Non-pigmented ciliary epithelial cell (primary cell): ENCODE results near the gene FRRS1L.

ENCODE experiments used
- DNase-seq: peaks from one replicate; pipeline ENCODE4 v3.0.0-alpha.2; 2010; ENCODE audit warnings: low read depth

FRRS1L gene

DNA sequence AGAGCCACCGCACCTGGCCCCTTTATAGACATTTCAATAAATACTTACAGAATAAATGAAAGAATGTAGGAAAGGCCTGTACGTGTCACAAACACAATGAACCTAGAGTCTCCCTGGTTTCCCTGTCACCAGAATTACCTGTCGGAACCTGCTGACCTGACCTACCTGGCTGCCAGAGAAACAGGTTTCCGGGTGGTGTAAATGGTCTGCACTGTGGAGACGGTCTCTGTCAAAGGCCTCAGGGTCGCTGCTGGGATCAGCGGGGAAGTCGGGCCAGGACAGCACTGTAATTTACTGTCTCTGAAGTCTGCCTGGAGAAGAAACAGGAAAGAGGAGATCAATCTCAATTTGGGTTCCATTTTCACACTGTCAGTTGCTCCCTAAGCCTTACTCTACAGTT, 9.3 kb upstream of the FRRS1L start:
- no peak for DNase-seq

DNA sequence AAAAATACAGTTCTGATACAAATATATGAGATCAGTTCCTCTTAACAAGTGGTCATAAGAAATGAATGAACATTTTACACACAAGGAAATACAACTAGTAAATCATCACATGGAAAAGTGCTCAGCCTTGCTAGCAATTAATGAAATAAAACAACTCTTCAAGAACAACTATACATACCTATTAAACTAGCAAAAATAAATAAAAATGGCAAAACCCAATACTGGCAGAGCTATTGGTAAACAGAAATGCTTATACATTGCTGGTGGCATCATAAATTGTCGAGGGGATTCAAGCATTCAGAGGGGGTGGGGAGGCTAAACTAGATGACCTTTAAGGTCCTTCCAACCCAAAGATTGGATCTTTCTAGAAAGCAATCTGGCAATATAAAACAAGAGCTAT, 5.9 kb upstream of the FRRS1L start:
- no peak for DNase-seq

DNA sequence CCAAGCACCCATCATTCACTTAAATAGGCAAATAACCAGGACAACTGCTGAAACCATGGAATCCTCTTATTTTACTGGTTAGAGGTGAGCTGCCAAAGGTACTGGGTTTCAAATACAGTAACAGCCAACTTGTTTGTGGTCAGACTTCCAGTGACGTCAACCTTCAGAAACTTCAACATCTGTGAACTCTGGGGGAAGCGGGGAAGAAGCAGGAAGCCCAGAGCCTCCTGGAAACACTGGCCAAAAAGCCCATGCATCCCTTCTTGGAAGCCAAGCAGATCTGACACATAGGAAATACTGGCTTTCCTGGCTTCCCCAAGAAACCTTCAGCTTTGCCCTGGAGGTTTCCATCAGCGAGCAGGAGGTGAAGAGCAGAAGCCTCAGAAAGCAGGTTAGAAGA, 4.9 kb upstream of the FRRS1L start:
- DNase-seq = no peak

DNA sequence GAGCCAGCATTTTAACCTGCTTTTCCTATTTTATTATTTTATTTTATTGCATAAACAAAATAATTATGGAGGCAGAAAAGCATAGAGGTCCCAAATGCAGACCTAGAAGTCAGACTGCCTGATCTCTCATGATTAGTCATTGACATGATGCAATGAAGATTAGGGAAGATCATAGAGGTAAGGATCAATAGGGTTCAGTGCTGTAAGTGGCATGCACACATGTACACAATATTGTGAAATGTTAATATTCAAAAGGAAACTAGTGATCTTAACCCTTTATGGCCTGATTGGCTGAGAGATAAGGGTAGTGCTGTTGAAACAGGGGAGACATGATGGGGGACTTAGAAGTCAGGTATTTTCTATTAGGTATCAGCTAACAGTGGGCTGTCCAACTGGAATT, 1.1 kb upstream of the FRRS1L start:
- DNase-seq = no peak

DNA sequence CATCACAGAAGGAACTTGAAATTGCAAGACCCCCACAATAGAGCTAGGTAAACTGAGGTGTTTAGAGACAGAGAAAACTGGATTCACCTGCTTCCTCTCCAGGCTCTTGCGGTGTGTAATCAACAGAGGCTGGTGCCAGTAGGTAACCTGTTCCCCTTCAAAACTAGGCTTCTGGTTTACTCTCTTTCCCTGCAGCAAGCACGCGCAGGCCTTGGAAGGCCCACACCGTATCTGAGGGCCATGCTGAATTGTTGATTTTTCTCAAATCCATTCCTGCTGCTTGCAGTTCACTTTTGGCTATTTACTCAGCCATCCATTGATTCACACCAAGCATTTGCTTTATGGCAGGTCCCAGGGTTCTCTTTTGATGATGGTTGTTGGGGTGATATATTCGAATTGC, 667 bp upstream of the FRRS1L start:
- no peak for DNase-seq

DNA sequence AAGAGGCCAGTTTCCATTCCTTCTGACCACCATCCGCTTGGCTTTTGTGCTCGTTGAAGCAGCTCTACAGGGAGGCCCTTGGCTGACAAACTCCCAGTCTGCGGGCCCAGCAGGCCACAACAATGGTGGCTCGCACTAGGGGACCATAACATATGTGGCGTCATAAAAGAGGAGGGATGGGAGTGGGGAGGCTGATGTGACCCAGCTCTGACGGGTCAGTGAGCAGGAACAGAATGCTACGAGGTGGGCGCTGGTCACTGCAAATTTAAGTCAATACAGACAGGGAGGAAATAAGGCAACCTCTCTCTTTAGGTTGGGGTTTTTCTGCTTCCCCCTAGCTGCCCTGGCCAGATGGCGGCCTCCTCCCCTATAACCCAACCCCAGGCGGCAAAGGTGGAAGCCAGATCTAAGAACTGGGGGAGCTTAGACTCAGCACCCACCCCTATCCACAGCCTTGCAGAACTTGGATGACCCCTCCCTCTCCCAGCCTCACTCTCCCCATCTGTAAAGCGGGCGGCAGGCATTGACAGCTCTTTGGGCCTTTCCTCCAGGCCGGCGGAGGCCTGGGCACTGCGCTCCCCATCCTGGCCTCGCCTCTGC, 778 bp downstream of the FRRS1L start:
- no peak for DNase-seq

DNA sequence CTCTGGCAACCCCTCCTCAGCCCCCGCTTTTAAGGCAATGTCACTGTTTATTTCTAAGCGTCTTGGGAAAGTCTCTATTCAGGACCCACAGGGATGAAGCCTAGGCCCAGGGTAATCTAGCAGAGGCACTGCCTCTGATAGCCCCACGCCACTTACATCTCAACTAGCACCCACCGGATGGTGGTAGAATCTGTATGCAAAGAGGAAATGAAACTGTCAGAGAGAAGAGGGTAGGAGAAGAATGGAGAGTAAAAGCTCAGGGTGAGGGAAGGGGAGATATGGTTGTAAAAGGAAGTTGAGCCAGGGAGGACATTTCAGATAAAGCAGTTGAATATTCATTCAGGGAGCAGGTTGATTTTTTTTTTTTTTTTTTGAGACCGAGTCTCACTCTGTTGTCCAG, 3.0 kb downstream of the FRRS1L start:
- no peak for DNase-seq

DNA sequence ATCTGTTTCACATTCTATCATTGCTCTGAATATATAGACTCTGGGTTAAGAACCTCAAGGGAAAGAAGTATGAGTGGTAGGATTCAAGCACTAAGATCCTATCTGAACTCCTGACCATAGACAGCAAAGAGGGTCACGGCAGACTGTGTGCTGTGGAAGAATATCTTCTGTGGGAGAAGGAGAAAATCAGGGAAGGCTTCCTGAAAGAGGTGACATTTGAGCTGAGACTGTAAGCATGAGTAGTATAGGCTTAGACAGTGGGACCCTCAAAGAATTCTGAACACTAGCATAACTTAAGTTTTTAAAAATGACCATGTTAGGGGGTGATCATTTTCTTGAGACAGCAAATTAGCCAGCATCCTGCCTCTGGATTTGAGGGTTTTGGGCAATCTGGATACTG, 3.9 kb downstream of the FRRS1L start:
- DNase-seq = no peak

DNA sequence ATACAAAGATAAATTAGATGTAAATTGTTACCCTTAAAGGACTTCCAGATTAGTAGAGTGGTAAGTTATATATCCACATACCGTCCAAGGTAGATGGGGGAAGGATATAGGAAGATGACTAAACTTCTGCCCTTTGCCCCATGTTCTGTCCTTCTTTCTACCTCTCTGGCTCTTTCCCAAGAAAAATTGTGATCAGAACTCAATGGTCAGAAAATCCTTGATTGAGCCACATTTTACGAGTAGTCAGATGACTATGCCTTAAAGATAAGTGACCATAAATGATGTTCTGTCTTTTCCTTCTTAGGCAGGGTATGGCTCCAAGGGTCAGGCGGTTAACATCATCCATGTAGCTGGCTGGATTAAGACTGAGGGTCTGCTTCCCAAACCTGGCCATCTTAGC, 4.4 kb downstream of the FRRS1L start:
- no peak for DNase-seq

DNA sequence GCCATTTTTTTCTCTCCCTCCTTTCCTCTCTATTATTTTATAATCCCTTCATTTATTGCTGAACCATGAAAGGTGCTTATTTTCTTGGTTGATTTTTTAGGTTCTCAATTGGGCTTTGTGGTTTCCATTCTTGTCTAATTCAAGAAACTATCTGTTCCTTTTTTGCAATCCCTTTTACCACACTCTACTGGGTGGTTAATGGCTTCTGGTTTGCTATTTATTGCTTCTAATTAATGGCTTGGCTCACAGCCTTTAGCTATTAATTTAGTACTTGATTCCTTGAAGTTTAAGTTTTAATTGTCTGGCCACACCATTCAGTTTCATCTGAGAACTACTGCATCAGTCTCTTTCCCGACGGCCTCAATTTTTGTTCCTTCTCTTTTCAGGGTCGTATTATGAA, 5.6 kb downstream of the FRRS1L start:
- no peak for DNase-seq

DNA sequence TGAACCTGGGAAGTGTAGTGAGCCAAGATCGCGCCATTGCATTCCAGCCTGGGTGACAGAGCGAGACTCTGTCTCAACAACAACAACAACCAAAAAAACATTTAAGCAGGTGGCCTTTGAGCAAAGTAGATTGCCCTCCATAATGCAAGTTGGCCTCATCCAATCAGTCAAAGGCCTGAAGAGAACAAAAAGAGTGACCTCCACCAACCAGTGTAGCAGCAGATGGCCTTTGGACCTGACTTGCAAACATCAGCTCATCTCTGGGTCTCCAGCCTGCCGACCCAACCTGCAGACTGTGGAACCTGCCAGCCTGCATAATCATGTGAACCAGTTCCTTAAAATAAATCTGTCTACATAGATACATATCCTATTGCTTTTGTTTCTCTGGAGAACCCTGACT, 7.5 kb downstream of the FRRS1L start:
- DNase-seq = no peak

DNA sequence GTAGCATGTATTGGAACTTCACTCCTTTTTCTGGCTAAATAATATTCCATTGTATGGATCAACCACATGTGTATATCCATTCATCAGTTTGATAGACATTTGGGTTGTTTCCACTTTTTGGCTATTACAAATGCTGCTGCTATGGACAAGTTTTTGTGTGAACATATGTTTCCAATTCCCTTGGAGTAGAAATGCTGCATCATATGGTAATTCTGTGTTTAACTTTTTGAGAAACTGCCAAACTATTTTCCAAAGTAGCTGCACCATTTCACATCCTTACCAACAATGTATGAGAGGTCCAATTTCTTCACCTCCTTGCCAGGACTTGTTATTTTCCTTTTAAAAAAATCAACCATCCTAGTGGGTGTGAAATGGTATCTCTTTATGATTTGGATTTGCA, 8.4 kb downstream of the FRRS1L start:
- DNase-seq = no peak

DNA sequence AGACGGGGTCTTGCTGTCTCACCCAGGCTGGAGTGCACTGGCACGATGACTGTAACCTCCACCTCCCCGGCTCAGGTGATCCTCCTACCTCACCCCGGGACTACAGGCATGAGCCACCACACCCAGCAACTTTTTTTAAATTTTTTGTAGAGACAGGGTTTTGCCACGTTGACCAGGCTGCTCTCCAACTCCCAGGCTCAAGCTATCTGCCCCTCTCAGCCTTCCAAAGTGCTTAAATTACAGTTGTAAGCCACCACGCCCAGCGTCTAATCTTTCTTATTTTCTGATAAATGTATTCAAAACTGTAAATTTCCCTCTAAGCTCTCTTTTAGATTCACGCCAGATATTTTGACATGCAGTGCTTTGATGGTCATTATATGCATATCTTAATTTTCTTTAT, 10.3 kb downstream of the FRRS1L start:
- no peak for DNase-seq

DNA sequence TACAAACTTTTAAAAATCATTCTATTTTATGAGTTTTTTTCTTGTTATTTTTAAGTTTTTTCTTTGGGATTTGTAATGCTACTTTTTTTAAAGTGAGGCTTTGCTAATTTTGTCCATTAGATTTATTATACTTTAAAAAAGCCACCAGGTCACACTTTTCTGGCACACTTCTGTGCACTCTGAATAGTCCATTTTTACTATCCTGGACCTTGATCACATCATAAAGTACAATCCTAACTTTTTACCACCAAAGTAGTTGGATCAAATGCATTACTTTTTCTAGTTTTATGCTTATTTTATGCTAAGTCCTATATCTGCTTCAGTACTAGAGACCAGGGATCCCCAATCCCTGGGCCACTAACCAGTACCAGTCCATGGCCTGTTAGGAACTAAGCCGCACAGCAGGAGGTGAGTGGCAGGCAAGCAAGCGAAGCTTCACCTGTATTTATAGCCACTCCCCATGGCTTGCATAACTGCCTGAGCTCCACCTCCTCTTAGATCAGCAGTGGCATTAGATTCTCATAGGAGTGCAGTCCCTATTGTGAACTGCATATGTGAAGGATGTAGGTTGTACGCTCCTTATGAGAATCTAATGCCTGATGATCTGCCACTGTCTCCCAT, 16.0 kb downstream of the FRRS1L start:
- DNase-seq = no peak

DNA sequence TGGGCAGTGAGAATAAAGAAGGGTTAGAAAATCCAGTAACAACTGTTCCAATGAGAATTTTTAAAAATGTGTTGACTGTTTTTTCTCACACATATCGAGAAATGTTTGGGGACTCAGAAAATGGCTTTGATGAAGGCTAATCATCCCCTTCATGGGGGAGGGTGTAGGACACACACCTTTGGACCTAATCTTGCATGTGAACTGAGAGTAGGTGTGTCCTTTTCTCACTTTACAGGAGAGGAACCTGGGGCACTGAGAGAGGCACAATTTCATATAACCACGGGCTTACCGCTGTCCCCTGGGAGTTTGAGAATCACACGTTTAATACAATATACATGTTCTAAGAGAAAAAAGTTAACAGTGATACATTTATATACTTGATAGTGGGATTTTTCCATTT, 17.3 kb downstream of the FRRS1L start:
- no peak for DNase-seq

DNA sequence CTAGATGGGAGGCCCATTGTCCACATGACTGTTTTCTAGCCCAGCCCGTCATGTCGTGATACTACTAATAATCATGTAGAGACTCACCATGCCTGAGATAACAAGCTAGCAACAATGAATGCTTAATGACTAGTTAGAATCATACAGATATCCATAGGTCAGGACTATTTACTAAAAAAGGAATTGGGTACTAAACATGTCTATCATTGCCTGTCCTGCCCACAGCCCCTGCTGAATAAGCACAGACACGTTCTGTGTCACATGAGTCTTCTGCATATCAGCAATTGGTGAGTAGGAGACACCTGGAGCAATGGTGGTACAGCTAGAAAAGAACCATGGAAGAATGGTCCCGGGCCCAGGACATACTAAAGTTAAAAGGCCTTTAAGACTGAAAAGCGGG, 18.0 kb downstream of the FRRS1L start:
- DNase-seq = no peak

DNA sequence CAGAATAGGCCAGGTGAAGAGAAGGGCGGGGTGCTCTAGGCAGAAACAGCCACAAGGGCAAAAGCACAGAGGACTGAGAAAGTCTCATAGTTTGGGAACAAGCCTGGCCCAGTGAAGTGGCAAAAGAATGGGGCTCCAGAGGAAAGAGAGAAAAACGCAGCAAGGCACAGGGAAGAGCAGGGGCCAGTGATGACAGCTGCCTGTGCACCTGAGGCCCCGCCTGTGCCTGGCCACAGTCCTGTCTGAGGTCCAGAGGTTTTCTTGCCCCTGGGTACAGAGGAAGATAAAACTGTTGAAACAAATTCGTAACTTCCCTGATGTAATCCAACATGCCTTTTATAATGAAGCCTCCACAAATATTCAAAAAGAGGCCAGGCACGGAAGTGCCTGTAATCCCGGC, 22.0 kb downstream of the FRRS1L start:
- no peak for DNase-seq

DNA sequence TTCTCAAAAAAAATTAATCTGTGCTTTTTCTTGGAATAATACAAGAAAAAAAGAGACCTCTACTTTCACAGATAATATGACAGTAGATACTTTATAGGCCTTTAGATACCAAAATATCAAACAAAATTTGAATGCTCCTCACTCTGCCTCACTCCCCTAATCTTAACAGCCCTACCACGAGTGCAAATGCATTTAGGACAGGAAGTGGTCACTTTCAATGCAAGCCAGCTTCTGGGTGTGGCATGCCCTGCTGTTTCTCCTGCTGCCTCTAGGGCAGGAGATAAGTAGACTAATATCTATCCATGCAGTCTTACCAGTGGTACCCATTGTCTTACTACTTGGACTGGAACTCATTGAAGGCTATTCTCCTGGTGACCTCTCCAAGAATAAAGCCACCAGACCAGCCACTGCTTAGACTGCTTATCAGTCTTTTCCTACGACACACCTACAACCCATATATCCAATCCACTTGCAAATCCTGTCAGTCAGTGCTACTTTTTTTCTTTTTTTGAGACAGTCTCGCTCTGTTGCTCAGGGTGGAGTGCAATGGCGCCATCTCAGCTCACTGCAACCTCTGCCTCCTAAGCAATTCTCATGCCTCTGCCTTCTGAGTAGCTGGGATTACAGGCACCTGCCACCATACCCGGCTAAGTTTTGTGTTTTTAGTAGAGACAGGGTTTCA, 23.0 kb downstream of the FRRS1L start:
- DNase-seq = no peak

DNA sequence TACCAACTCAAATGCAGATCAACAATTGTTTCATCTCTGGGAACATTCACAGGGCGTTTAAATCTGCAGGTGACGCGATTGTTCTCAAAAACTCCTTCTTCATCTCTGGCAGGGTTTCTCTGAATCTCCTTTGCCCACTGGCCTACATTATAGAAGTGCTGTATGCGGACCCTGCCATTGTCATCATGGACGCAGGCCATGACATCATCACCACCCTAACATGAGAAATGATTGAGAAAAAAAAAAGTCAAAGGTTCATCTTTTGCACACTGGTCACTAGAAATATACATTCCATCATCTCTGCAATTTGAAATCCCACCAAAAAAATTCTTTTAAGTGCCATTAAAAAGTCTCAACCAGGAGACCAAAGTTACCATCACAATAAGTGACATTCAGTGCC, 25.7 kb downstream of the FRRS1L start:
- DNase-seq = no peak

DNA sequence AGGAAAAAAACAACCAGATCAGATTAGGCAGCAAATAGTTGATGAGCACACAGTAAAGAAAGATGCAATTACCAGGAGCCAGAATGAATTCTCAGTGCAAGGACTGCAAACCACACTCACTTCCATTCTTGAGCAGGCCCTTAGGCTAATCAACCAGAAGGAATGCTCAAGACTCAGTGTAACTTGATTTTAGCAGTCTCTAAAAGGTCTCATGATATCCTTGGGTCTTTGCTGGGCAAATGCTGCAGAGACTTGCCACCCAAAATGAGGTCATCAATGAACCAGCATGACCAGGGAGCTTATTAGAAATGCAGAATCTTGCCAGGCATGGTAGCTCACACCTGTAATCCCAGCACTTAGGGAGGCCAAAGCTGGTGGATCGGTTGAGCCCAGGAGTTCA, 27.2 kb downstream of the FRRS1L start:
- DNase-seq = no peak

DNA sequence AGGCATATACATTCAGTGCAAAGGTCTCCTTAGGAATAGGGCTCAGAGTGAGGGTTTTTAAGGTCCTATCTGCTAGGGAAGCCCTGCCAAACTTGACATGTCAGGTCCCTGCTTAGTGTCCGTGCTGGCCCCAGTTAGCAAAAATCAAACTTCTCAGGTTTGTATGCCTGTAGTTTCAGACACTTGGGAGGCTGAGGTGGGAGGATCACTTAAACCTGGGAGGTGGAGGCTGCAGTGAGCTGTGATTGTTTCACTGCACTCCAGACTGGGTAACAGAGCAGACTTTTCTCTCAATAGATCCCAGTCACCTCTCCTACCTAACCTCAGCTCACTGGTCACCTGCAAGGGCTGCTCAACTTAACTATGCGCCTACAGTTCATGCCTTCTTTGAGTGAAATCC, 28.6 kb downstream of the FRRS1L start:
- DNase-seq = no peak

DNA sequence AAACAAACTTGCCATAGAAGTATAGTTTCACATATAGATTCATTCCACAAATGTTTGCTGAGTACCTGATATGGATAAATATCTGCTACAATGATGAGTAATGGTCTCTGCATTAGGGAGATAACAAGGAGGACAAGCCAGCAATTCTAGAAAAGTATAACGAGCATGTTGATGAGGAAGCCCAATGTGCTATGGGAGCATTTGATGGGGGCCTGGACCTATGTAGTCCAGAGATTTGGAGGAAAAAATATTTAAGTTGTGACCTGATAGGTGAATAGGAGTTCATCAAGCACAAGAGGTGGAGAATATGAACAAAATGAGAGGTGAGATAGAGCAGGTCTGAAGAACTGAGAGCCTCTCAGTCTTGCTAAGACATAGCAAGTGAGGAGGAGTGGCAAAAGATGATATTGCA, 32.9 kb downstream of the FRRS1L start:
- no peak for DNase-seq

DNA sequence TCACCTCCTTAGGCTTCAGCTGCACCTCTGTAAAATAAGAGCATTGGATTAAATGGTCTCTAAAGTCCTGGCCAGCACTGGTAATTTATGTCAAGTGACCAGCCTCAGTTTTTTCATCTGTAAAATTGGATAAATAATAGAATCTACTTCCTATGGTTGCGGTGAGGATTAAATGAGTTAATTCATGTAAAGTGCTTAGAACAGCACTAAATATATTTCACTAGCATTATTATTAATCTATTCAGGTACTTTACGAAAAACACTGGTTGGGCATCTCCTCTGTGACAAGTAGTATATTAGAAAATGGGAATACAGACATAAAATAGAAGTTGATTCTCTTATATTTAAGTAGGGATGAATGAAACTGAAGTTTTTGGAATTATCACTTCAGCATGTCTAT, 33.5 kb downstream of the FRRS1L start:
- no peak for DNase-seq

DNA sequence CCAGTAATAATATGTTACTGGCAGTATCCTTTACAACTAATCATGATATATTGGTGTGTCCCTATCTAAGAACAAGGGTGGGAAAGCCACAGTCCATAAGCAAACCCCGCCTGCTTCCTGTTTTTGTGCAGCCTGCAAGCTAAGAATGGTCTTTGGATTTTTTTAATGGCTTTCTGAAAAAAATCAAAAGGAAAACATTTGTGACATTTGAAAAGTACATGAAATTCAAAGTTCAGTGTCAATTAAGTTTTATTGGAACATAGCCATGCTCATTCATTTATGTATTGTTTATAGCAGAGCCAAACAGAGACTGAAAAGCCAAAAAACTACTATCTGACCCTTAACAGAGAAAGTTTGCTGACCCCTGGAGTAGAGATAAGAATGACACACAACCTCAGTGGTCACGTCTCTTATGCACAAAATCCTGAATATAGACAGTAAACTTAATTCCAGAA, 34.5 kb downstream of the FRRS1L start:
- DNase-seq = no peak
